HG02840 (cell line): ENCODE measurements around the gene CSH2.

Experiments
- ATAC-seq: cut with Tn5 transposase; IDR thresholded peaks from one replicate; pipeline ENCODE4 v1.9.1; 2021; ENCODE audit warnings: mild to moderate bottlenecking, moderate library complexity, moderate number of reproducible peaks; ENCODE audit not compliant: unreplicated experiment, low FRiP score

CSH2 gene

DNA sequence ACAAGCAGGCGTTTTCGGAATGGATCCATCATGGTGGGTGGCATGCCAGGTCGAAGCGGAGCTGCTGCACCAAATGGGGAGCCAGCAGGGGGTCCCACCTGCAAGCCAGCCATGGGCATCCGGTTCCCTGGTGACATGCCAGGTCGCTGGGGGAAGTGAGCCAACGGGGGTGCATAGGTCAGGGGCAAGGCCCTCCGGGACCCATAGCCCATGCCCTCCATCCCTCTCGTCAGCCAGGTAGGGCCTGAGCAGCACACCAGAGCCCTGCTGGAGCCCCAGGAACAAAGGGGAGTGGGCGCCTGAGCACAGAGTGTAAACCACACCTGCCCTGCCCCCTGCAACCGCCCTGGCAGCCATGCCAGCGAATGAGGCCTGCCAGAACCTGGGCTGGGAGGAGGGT, 36.0 kb downstream of the CSH2 start:
- ATAC-seq, result no peak

DNA sequence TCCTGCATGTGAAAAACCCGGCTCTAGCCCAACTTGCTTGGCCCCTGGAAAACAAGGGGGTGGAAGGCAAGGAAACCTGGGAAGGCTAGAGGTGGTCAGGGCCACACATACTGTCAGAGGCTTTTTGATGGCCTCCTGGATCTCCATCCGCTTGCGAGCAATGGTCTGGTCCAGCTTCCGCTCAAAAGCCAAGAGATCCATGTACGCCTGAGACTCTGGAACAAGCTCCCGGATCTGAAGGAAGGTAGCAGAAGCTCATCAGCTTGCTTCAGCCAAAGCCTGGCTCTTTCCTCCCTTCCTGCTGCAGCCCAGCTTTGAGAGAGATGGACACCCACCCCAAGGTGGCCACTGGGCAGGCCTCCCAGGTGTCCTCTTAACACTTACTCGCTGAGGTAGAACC, 36.7 kb downstream of the CSH2 start:
- ATAC-seq, result no peak

DNA sequence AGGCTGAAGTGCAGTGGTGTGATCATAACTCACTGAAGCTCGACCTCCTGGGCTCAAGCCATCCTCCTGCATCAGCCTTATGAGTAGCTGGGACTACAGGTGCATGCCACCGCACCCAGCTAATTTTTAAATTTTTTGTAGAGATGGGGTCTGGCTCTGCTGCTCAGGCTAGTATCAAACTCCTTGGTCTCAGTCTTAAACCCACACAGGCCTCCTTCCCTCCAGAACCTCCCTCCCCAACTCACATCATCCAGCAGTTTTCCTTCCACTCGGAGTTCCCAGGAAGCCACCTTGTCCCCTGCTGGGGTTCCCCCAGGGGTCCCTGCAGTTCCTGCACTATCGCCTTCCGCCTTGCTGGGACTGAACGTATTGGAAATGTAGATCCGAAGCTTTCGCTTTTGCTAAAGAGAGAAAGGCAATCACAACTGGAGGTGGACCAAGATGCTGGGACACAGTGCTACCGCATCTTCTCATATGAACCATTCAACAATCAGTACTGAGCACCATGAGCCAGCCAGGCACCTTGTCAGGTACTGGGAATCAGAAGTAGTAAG, 38.2 kb downstream of the CSH2 start:
- no peak for ATAC-seq

DNA sequence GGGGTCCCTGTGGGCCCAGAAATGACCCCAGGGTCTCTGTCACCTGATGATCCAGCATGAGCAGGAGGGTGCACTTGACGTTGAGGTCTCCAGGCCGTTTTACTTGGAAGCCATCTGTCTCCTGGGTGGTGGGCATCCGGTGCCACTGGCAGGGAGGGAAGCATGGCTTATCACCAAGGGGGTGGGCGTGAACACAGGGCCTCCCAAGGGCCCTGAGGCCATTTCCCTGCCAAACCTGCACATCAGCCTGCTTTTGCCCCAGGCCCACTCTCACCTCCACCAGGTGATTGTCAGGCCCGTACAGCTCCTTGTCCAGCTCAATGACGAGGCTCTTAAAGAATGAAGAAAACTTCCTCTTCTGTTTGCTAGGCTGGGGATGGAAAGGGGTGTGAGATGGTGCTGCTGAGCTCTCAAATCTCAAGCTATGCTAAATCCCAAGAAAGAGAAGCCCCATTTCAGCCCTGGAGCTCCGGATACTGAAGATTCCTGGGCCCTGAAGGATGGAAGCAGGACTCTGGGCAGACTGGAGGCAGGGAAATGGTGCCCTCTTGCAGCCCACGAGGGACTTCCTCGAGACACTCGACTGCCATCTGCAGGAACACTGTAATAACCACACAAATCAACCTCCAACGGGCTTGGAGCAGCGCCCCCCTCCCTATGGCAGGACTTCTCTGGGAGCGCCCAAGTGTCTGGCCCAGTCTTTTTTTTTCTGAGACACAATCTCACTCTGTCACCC, 38.9 kb downstream of the CSH2 start:
- no peak for ATAC-seq

DNA sequence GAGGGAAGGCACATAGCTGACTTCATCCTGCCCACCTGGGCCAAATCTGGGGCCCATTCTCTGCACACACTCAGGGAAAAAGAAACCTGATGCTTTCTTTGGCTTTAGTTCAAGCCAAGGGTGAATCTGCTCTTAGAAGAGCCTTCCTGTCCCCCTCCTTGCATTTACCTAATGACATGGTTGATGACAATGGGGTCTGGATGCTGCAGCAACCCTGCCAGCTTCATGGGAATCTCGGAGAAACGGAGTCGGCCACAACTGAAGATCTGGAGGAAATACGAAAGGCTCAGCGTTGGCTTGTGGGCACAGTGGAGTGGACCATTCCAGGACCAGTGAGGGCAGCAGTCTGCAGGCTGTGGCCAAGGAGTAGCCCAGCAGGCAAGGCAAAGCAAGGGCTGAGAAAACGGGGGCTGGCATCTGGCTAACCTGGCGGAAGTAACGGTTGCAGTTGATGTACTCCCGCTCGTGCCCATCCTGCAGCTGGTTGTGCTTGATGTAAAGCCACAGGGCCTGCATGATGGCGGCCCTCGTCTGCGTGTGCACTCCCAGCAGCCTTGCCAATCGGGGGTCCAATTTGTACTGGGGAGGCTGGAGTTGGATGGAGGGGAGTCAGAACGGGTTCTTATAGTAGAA, 39.6 kb downstream of the CSH2 start:
- ATAC-seq, result no peak

DNA sequence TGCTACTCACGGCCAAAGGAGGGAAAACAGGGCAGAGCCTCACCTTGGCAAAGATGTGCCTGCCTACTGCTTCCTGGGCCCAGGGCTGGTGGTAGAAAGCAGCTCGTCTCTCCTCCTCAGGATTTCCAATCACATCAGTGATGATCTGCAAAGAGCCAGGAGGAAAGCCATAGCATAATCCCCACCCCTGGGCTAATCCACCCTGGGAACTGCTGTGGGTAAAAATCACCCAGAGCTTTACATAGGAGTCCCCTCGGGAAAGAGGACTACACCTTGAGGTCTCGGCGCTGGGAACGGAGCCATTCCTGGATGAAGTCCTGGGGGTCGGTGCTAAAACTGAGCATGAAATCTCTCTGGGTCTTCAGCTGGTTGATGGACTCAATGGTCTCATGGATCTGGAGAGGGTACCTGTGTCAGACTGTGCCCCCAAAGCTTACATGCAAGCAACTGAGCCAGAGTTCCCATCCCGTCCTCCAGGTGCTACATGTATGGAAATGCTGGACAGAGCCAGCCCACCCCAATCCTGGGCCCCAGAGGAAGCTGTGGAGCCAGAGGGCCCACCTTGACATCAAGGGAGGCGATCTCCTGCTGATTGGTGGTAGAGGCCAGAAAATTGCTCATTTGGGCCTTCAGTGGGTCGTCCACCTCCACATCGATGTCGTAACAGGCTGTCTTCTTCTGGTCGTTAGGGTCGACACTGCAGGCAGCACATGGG, 40.3 kb downstream of the CSH2 start:
- ATAC-seq, result no peak

DNA sequence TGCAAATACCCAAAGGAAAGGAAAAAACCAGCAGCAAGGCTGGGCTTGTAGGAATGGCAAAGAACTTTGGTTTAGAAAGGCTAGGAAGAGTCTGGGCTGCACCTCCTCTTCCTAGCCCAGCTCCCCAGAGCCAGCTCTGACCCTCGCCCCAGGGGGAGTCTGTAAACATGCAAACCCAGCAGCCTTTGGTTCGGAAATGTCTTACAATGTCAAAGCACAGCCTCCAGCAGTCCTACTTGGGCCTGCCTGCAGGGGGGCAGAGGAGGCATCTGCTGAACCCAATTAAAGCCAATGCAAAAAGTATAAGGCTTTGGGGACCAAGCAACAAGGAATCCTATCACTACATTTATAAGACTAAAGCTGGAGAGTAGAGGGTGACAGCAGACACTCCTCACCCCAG, 41.0 kb downstream of the CSH2 start:
- ATAC-seq, result no peak

DNA sequence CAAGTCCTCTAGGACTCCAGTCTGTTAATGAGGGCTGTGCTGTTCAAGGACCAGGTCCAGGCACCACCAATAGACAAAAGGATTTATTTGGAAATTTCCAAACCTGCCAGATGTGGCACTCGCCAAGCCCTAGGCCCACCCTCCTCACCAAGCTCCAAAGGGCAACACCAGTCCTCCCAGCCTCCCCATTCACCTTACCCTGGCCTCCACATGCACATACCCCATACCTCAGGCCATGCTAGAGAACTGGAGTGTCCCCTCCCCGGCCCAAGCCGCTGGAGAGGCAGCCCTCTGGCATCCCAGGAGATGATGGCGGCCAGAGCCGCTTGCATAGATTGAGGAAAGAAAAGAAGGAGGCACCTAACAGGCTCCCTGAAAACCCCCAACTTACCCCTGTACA, 41.5 kb downstream of the CSH2 start:
- no peak for ATAC-seq

DNA sequence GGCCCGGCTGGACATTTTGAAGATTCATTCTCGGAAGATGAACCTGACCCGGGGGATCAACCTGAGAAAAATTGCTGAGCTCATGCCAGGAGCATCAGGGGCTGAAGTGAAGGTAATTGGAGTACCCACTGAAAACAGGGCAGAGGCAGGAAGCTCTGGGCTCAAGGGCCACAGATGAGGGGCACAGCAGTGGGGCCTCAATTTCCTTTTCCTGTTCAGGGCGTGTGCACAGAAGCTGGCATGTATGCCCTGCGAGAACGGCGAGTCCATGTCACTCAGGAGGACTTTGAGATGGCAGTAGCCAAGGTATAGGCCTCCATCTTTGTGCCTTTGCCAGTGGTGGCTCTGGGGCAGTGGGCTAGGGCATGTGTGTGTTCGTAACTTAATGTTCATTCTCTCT, 42.0 kb downstream of the CSH2 start:
- no peak for ATAC-seq

DNA sequence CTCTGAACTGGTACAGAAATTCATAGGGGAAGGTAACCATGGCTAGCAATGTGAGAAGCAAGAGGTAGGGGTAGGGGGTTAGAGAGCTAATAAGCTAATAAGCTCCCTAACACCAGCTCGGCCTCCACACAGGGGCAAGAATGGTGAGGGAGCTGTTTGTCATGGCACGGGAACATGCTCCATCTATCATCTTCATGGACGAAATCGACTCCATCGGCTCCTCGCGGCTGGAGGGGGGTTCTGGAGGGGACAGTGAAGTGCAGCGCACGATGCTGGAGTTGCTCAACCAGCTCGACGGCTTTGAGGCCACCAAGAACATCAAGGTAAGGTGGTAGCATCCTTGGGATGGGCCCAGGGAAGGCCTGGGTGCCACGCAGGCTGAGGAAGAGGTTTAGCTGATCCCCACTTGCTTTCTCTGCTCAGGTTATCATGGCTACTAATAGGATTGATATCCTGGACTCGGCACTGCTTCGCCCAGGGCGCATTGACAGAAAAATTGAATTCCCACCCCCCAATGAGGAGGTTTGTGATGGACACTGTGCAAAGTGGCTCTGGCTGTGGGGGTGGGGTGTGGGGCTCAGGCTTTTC, 42.5 kb downstream of the CSH2 start:
- no peak for ATAC-seq

DNA sequence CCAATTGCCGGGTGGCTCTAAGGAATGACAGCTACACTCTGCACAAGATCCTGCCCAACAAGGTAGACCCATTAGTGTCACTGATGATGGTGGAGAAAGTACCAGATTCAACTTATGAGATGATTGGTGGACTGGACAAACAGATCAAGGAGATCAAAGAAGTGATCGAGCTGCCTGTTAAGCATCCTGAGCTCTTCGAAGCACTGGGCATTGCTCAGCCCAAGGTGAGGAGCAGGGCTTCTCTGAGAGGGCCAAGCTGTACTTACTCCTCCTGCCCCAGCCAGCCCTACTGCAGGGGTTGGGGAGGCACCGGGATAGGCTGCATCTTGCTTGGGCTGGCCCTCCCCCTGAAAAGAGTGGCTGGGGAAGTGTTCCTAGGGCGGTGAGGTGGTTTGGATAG, 43.2 kb downstream of the CSH2 start:
- ATAC-seq, result no peak

DNA sequence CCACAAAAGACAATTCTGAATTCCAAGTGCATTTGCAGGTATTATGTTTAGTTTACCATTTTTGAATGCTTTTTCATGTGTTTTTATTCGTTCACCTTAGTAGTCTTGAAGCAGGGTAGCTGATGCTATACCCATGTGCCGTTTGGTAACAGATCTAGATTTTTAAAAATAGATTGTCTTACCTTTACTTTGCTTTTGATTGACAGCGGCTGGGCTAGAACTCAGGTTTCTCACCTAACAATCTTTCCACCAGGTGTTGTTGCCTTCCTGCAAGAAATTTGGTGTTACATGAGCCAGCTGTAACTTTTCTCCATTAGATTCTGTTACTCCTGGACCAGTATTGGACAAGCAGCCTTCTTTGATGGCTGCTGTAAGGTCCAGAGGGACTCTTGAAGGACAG, 44.5 kb downstream of the CSH2 start:
- no peak for ATAC-seq

DNA sequence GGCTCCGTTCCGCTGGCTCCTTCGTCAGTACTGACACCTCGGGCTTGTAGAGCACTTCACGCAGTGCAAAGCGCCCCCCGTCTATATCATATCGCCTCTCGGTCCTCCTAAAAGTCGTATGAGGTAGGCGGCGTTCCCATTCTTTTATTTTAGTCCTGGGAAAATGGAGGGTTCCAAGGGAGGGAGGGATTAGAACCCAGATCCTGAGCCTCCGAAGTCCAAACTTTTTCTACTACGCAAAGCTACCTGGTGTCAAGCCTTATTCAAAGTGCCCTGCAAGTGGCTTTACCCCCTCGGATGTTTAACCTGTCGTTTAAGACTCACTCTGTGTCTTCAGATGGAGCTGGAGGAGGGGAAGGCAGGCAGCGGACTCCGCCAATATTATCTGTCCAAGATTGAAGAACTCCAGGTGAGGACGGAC, 45.7 kb downstream of the CSH2 start:
- no peak for ATAC-seq

DNA sequence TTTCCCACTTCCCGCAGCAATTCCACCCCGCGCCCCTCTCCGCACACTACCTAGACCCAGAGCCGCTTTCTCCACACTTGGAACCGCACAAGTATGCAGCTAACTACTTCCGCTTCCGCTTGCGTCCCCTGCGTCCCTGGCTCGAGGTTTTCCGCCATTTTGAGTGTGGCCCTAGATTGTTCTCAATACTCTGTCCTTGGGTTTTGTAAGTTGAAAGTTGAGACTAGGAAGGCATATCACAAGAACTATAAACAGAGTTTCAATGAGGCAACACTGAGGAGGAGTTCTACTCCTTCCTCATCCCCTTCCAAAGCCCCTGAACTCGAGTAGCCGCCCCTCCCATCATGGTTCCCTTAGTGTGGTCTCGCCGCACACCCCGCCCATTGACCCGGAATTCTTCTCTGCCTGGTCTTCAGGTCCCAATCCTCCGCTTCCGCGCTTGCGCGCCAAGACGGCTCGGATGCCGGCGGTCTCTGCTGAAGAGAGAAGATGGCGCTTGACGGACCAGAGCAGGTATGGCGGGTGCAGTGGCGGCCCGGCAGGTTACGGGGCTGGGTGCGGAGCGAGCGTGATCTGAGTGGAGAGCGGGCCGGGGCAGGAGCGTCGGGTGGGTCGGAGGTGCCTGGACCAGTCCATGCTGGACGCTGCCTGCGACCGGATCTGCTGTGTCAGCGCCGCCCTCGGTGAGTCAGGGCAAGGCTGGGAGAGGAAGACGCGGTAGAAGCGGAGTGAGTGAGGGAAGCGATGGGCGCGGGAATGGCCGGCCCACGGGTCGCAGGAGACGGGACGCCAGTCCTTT, 46.3 kb downstream of the CSH2 start, which contains the start of the genes FTSJ3 and PSMC5:
FTSJ3 (minus strand) TSS at position 662 of the 799 bp plus-strand sequence. CDS start 761 bp downstream, outside the sequence.
PSMC5 (plus strand) TSS at position 430 of the 799 bp plus-strand sequence; CDS start at position 490, 60 bp downstream.
- ATAC-seq, result peak; percentile 81

DNA sequence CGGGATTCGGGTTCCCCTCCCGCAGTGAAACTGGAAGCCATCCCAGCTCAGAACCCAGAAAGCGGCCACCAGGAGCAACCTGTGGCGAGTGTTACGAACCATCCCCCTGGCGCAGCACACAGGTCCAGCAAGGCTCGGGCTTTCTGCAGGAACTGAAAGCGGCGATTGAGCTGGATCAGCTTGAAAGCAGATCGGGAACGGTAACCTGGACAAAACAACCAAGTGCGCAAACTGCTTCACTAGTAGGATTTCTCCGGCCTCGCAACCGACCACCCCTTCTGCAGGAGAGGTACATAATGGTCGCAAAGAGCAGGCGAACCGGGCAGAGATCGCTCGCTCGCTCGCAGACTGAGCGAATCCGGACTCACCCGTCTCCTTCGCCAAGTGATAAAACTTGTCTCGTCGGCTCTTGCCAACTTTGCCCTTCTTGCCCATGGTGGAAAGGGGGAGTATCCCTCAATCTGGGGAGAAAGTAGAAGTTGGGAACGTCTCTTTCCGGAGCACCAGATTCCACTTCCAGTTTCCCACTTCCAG, 46.9 kb downstream of the CSH2 start:
- peak; percentile 2 for ATAC-seq

DNA sequence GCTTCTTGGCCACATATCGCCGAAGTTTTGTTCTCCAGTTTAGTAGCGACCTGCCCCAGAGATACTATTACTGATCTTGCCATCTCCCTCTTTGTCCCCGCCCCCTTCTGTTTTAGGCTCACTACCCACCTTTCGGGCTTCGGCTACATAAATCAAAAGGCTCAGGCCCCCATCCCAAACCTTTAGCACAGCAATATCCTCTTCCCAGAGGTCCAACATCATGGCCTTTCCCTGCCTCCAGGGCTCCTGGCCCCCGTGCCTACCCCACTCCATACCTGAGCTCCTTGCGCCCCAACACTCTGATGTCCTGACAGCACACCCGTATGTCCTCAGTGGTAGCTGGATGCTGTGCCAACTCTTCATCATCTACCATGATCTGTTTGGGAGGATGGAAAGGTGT, 49.1 kb downstream of the CSH2 start:
- ATAC-seq, result no peak

DNA sequence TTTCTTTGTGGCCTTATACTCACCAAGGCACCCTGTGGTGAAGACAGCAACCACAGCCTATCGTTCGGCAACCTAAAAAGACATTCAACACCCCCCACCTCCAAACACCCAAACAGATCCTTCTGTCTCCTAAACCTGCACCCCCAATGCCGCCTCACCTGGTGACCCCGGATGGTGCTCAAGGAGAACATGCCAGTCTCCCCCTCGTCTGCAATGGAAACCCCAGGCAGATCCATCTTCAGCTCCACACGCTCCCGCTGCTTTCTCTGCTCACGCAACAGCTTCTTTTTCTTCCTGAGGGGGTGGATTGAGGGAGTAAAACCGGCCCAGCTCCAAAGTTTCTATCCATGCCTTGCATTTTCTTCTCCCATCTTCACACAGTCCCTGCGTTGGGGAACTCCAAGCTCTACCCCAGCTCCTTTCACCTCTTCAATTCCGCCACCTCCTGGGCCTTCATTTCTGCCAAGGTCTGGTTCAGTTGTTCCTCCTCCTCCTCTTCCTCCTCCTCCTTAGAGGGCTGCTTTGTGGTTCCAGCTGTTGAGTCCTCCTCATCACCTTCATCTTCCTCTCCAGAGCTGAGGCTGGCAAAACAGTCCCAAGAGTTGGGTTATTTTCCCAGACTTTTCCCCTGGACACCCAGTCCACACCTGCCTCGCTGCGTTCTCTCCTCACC, 49.7 kb downstream of the CSH2 start:
- ATAC-seq, result no peak

DNA sequence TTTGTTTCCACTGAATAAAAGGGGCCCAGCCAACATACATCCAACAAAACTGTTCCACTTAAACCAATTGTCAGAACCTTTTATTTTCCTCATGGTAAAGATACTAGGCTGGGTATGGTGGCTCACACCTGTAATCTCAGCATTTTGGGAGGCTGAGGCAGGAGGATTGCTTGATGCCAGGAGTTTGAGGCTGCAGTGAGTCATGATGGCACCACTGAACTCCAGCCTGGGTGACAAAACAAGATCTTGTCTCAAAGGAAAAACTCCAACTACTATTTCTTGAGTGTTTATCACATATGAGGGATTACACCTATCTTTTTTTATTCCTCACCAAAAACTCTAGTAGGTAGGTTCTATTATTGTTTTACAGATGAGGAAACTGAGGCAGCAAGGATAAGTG, 50.9 kb downstream of the CSH2 start:
- ATAC-seq, result no peak
